HG03432 (cell line): ENCODE data around the gene MAP3K7CL.

Source experiments
- ATAC-seq: cut with Tn5 transposase; IDR thresholded peaks from one replicate; pipeline ENCODE4 v1.9.1; 2021; ENCODE audit warnings: mild to moderate bottlenecking, moderate library complexity; ENCODE audit not compliant: unreplicated experiment

The MAP3K7CL gene

GRCh38 chr21:29130270-29130969 is at the start of gene MAP3K7CL:
TSS of gene MAP3K7CL (plus strand) at chr21:29130644. CDS start at chr21:29133345, 2,701 bp downstream.
- ATAC-seq = no peak

DNA sequence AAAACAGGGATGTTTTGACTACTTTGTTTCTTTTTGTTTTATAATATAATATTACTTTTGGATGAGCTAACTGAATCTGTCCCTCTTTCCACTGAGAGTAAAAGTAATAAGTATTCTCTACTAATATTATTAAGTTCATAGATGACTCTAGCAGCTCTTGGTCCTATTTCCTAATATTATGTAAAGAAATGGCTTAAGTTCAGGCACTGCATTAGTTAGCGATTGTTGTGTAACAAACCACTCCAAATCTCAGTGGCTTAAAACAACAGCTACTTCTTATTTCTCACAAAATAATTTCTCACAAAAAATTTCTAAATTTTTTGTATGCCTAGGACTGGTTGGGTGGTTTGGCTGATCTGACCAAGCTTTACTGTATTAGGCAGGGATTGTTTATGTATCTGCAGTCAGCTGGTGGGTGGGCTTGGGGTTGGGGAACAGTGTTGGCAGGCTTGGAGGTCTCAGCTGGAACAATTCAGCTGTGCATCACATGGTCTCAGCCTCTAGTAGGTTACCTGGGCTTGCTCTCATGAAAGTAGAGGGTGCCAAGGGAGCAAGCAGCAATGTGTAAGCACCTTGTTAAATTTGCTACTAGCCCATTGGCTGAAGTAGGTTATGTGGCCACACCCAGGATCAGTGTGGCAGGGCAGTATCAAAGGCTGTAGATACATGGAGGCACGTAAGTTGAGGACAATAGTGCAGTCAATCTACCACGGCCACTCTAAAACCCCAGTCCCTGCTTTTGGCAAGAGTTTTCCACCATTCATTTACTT is 48.2 kb upstream of the MAP3K7CL start:
- ATAC-seq = no peak

DNA sequence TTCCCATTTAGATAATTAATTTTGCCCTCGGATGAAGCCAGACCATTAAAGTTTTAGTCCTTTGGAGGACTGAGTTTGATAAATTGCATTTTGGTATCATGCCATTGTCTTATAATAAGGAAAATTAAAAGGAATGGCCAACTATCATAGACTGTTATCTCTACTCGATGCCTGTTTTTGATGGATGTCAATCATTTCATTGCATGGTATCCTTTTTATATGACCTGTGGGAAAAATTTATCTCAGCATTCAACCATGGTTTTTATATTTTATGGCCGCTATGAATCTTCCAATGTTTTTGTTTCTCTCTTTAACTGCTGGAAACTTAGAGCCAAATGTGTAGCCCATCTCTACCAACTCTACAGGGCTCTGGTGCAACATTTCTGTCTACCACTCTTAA is 47.1 kb upstream of the MAP3K7CL start:
- no peak for ATAC-seq

- no peak for ATAC-seq
Measured at GRCh38 chr21:29084372-29084771, 46.1 kb upstream of the MAP3K7CL start.

- ATAC-seq = no peak
Measured at GRCh38 chr21:29085106-29085752, 45.2 kb upstream of the MAP3K7CL start.

GRCh38 chr21:29091033-29091432 is 39.4 kb upstream of the MAP3K7CL start:
- ATAC-seq = no peak

GRCh38 chr21:29092102-29092959 is 38.1 kb upstream of the MAP3K7CL start:
- no peak for ATAC-seq

DNA sequence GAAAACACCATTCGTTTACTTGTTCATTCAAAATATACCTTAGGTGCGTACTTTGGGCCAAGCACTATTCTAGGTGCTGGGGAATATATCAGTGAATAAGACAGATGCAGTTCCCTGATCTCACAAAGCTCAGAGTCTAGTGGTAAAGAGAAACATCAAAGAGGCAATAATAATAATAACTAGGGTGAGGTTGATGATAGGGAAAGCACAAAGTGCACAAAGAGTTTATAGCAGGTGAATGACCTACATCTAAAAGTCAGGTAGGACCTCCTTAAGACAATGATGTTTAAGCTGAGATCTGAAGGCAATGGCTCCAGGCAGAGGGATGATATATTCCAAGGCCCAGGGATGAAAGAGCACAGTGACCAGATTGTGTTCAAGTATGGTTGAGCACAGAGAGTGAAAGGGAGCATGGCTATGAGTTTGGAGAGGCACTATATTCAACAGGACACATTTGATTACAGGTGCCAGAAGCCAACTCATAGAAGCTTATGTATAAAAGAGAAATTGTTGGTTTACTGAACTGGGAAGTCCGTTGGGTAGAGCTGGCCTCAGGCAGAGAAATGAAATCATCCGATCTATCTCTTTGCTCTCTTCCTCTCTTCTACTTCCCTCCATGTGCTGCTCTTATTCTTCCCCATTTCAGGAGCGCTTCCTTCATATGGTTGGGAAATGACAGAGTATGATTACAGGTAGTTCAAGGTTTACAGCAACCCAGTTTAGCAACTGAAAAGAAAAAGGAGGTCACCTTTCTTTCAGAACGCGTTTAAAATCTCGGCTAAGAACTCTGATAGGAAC is 34.0 kb upstream of the MAP3K7CL start:
- ATAC-seq = no peak

DNA sequence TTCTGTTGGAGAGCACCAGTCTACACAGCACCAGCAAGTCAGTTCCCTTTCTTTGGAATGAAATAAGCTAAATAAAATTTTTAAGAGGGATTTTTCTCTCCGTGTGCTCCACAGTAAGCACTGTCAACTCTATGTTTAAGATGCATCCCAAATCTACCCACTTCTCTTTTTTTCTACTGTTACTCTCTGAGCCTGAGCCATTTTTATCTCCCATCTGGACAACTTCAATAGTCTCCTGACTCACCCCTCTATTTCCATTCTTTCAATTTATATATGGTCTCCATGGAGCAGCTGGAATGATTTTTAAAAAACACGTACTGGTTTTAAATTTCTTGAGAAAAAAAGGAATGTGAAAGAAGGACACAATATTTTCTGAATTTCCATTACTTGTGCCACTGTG is 32.3 kb upstream of the MAP3K7CL start:
- ATAC-seq = no peak

DNA sequence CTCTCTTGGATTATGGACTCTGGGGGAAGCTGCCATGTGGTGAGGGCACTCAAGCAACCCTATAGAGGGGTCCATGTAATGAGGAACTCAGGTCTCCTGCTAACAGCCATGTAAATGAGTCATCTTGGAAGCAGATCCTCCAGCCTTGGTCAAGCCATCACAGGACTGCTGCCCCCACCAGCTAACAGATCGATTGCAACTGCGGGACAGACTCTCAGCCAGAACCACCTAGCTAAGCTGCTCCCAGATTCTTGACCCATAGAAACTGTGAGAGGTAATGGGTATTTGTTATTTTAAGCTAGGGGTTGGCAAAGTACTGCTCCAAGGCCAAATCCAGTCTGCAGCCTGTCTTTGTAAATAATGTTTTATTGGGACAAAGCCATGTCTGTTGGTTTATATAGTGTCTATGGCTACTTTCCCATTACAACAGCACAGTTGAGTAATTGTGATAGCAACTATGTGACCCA is 27.6 kb upstream of the MAP3K7CL start:
- ATAC-seq = no peak

DNA sequence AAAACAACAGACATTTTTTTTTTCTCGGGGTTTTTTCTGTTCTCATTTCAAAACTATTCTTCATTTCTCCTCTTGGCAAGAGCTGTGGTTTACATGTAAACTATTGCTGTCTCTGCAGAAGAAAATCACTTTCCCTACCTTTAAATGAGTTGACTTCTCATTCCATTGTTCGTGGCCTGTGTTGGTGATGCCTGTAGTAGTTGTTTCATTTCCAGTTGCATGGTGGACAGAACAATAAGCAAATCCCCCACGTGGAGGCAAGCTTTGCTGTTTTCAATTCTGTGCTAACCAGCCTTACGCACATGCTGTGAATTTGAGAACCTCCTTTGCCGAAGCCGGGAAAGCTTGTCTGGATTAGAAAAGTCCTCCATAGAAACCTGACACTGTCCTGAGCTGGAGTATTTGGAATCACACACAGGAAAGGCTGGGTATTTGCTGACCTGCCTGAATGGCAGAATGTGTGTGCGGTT is 26.2 kb upstream of the MAP3K7CL start:
- no peak for ATAC-seq

GRCh38 chr21:29105218-29105617 is 25.2 kb upstream of the MAP3K7CL start:
- no peak for ATAC-seq

DNA sequence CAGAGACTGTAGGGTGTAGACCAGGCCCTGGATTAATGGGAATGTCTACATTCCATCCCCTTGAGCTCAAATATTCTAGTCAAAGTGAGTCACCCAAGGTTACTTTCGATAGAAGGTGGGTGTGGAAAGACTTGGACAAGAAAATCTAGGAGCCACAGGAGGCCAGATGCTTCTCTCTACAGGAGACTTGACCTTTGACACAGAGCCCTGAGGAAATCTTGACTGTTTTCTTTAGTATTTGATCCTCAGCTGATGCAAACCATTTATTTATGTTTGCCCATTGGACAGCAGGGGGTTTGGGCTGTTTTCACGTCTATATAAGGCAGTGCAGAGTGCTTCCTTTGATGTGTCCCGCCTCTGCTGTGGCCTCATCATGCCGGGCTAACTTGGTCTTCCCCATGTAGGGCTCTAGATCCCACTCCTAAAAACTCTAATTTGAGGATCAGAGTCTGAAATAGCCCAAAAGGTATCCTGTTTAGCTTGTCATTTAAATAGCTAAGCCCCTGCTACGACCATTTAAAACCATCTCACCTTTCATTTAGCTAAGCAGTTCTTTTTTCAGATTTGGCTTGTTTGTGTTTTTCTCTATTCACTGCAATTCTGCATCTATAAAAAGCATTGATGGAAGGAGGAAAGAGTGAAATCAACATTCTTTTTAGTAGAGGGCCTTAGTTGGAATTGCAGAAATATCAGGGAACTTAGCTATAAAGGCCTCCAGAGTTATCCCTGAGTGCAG is 15.5 kb upstream of the MAP3K7CL start:
- no peak for ATAC-seq

GRCh38 chr21:29115899-29116298 is 14.5 kb upstream of the MAP3K7CL start:
- ATAC-seq = no peak

DNA sequence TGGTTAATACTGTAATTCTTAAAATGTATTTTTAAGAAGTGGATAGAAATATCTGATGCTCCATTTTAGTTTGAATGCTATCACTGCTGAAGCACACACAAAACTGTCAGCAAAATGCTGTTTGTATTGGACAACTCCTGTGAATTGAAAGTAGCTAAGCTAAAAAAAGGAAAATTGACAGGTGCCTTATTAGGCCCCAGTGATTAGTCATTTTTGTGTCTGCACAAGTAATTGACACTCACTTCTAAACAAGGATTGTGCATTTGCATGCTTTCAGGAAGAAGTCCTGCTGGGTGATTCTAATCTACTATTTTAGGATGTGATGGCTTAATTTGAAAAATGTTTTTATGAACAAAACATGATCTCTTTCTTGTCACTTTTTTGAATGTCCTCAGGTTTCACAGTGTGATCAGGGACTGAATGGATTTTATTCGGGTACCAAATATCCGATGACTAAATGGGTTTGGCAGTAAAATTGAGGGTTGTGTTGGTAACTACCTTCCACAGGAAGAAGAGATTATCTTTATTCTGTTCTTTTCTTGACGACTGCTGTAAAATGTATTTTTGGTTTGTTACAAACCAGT is 13.0 kb upstream of the MAP3K7CL start:
- peak; percentile 72 for ATAC-seq

DNA sequence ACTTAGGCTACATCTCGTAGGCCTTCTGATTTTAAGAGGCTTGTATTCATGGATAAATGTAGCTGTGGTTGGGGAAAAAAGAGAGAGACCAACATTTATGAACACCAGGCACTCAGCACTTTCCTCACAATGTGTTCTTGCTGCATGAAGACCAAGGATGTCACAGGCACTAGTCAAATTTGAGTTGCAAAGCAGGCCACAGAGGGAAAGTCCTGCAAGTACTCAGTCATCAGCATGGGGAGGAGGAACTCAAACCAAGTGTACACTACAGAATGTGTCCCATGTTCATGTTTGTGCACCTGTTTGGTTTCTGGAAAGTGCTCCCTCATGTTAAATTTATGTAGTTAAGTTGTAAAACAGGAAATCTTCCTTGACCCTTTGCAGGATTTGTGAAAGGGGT is 8.7 kb upstream of the MAP3K7CL start:
- peak; percentile 55 for ATAC-seq

GRCh38 chr21:29124645-29125044 is 5.8 kb upstream of the MAP3K7CL start:
- no peak for ATAC-seq

DNA sequence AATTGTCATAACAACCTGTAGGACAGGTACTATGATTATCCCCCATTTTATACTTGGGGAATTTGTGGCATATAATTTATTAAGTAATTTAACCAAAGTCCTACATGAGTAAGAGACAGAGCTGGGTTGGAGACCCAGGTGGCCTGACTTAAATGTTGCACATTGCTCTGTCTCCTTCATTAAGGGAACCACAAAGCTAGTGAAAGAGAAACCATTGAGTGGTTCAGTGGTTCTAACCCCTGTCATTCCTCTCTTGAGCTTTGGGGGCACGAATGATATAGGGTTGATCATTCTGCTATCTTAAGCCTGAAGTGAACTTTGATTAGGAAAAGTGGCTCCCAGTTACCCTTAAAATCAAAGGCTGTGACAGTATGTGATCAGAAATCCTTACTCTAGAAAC is 5.3 kb upstream of the MAP3K7CL start:
- peak; percentile 86 for ATAC-seq

DNA sequence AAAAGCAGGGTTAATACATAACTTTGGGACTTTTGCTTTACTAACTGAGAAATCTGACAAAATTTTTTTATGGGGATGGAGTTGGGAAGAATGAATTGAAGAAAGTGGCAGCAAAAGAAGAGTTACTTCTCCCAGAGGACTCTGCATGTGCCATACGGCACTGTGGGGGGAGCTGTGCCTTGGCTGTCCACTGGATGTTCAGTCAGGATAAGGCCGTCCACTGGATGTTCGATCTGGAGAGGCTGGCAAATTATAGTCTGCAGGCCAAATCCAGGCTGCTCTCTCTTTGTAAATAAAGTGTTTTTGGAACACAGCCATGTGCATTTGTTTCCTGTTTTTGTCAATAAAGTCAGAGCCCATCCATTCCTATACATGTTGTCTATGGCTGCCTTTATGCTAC is 4.5 kb upstream of the MAP3K7CL start:
- no peak for ATAC-seq
